ENCODE data around the gene BABAM1. TPM values are rescaled to one million over a fixed set of nuclear protein-coding genes. Genes with fewer than 3 reads are reported as not detected.
A peak's percentile ranks its signal among the peaks of the same experiment; 100 is the strongest.

BABAM1 gene
- total and polyA plus RNA-seq, 2 of the 4 experiments (the other 2 are of a cell fraction) = 95.1 to 101 TPM

DNA sequence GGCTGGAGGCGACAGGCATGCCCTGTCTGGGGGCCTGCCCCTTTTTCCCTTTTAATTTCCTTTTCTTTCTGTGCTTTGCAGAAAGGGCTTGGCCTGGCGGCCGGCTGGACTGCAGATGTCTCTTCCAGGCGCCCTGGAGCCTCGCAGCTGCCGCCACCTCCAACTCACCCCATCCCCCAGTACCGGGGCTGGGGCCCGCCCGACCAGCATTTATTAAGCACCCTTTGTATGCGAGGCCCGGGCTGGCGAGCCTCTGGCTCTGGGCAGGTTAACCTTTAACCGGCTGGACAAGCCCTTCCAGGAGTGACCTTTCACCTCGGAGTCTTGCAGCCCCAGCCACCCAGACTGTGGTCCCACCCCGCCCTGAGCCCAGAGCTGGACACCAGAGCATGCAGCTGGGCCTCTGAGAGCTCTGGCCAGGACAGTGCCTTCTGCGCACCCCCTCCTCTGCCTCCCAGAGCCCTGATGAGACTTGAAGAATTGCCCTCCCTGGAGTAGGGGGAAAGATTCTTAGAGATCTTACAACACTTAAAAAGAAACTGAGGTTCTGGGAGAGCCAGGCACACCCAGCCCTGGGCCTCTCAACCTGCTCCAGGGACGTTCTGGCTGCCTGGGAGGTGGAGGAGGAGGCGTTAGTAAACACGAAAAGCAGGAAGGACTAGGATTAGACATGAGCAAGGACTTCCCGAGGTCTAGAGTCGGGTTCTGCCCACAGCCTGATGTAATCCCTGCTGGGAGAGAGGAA lies 20.4 kb upstream of the BABAM1 start:
- H3K18ac ChIP-seq (ENCODE audit: low read depth, low read length) = peak overlapping the region; percentile 0; the same call in 1 of the 2 replicates
- peak overlapping the region; percentile 72 for H3K56ac ChIP-seq (ENCODE audit: extremely low read depth, insufficient read depth, low read length)
- dilution Hi-C loops (cut with HindIII; ENCODE audit: low sequenced_read_pairs, unreplicated experiment) = no loop called here
- intact Hi-C loops (cut with micrococcal nuclease) = no loop called here
- TF ChIP-seq MAZ (IDR thresholded peaks at IDR 0.05; ENCODE audit: borderline replicate concordance, low read depth, low read length) (no peak), RCOR1 (IDR thresholded peaks at IDR 0.05; ENCODE audit: insufficient replicate concordance, low read length) (peak; percentile 72)
- H3K4me3 ChIP-seq (ENCODE audit: insufficient read depth, low read depth, low read length) = no peak overlapping the region
- no peaks in the 10 kb centered on the region for H3K9me3 ChIP-seq (ENCODE audit: control insufficient read depth, insufficient read depth, low read length)
- peak overlapping the region; percentile 98; the same call in 1 of the 2 replicates for H2AK5ac ChIP-seq (ENCODE audit: low read depth, low read length)
- H2BK120ac ChIP-seq (ENCODE audit: low read depth, low read length) = peak overlapping the region; percentile 90
- H2AK9ac ChIP-seq (replicated peaks; ENCODE audit: low read depth, low read length, poor library complexity) = peak overlapping the region; percentile 99
- peak overlapping the region; percentile 97 for H3K27ac ChIP-seq (ENCODE audit: insufficient read depth, low read length)
- peak overlapping the region; percentile 100 for H2AFZ ChIP-seq (replicated peaks; ENCODE audit: low read length, poor library complexity)
- H3K4me1 ChIP-seq (ENCODE audit: control insufficient read depth, insufficient read depth, low read length) = peaks cover 10% of the 10 kb centered on the region
- no peaks in the 10 kb centered on the region for H3K36me3 ChIP-seq (ENCODE audit: control insufficient read depth, insufficient read depth, low read length)
- BruUV-seq (replicated peaks) = no TSS peak
- peaks cover 5 to 32% of the 10 kb centered on the region in 2 experiments for H3K79me1 ChIP-seq (ENCODE audit: low read depth in 1 of 2, low read length in 2 of 2)
- WGBS, 2 experiments (ENCODE audit: extremely low coverage in 2 of 2, insufficient read length in 1 of 2) = 13% methylated on average over 6 of the region's 21 CpGs; no CpG with 5 or more reads in 1 of the 2 experiments
- in situ Hi-C loops (cut with MboI; ENCODE audit: low sequenced_read_pairs) = no loop called here
- peak overlapping the region; percentile 93 for H3K4me2 ChIP-seq (ENCODE audit: low read depth, low read length)
- peak overlapping the region; percentile 63; the same call in 1 of the 2 replicates for H2BK20ac ChIP-seq (ENCODE audit: low read depth, low read length)
- peak overlapping the region; percentile 66 for H3K23ac ChIP-seq (ENCODE audit: low read depth, low read length)
- peak; percentile 1 for ATAC-seq (ENCODE audit: low read depth)
- peak overlapping the region; percentile 6 for H4K5ac ChIP-seq (ENCODE audit: low read depth, low read length)
- 0 out of 3 replicates have a peak overlapping the region, but pooled peaks have one; percentile 32 for H2BK15ac ChIP-seq (ENCODE audit: low read depth, low read length)
- 0 out of 2 replicates have a peak overlapping the region, but pooled peaks have one; percentile 35 for H3K14ac ChIP-seq (replicated peaks; ENCODE audit: low read depth, low read length)
- peak overlapping the region; percentile 93 for H2BK5ac ChIP-seq (ENCODE audit: low read depth, low read length, poor library complexity, severe bottlenecking)
- peaks cover 19% of the 10 kb centered on the region for H4K20me1 ChIP-seq (ENCODE audit: insufficient read depth, low read length)
- 0 out of 2 replicates have a peak, but pooled peaks cover 5% of the 10 kb centered on the region for H3K9me1 ChIP-seq (ENCODE audit: insufficient read depth, low read length)
- no peaks in the 10 kb centered on the region for H3K27me3 ChIP-seq (ENCODE audit: control insufficient read depth, insufficient read depth, low read length)
- POLR2A ChIA-PET (ENCODE audit: unreplicated experiment) = no interaction called here
- H3K9ac ChIP-seq (ENCODE audit: low read depth, low read length) = peak overlapping the region; percentile 22; the same call in 1 of the 2 replicates
- DNase-seq = peak; percentile 23
- H4K8ac ChIP-seq (ENCODE audit: low read depth in 2 of 2, low read length in 2 of 2) = peak overlapping the region; percentile 91 to 94; a peak in 2 of 4 replicates
- CTCF ChIA-PET = no interaction called here
- H4K91ac ChIP-seq (ENCODE audit: insufficient read depth, low read depth, low read length) = peak overlapping the region; percentile 82
- peak overlapping the region; percentile 95 for H3K4ac ChIP-seq (ENCODE audit: low read depth, low read length)
